Epithelial cell of proximal tubule (primary cell): ENCODE data around the gene OSBPL6. TPM values are rescaled to one million over a fixed set of nuclear protein-coding genes. Genes with fewer than 3 reads are reported as not detected.
A peak's percentile ranks its signal among the peaks of the same experiment; 100 is the strongest.

Source experiments
- DNase-seq: peaks from one replicate; pipeline ENCODE4 v3.0.0-alpha.2; 2011; ENCODE audit warnings: low read depth
- H3K4me3 ChIP-seq: 2 replicates; pipeline ENCODE4 v1.5.1; 2011; ENCODE audit warnings: low read depth, mild to moderate bottlenecking, low read length
- CTCF ChIP-seq: conservative IDR thresholded peaks from 2 replicates; pipeline ENCODE4 v1.5.1; 2012; ENCODE audit warnings: low read depth, mild to moderate bottlenecking, low read length
- total RNA-seq: library from RNA; depleted of rRNA; stranded (reverse); fragments of >200 nt; gene quantifications from 2 replicates; pipeline ENCODE4 v1.2.3, GENCODE V29; 2015

Gene OSBPL6
- total RNA-seq, 1 donor from 2014 or later = 2.9 TPM

GRCh38 chr2:178187861-178188260 lies 6.5 kb upstream of the OSBPL6 start:
- DNase-seq = no peak
- no peak for TF ChIP-seq CTCF
- no peak overlapping the region for H3K4me3 ChIP-seq

- no peak for TF ChIP-seq CTCF
Measured at GRCh38 chr2:178188466-178188865, 5.8 kb upstream of the OSBPL6 start.

GRCh38 chr2:178191004-178191508 lies 3.3 kb upstream of the OSBPL6 start:
- no peak for TF ChIP-seq CTCF
- no peak for DNase-seq
- H3K4me3 ChIP-seq = no peak overlapping the region

More at GRCh38 chr2:178188466-178188865, 5.8 kb upstream of the OSBPL6 start:
- no peak for DNase-seq
- no peak overlapping the region for H3K4me3 ChIP-seq

GRCh38 chr2:178191511-178191910 lies 2.8 kb upstream of the OSBPL6 start:
- no peak for DNase-seq
- no peak overlapping the region for H3K4me3 ChIP-seq
- TF ChIP-seq CTCF = no peak

GRCh38 chr2:178193496-178193822 lies 853 bp upstream of the OSBPL6 start:
- H3K4me3 ChIP-seq = peak overlapping the region; percentile 91
- DNase-seq = no peak
- no peak for TF ChIP-seq CTCF

- H3K4me3 ChIP-seq = peak overlapping the region; percentile 91
- TF ChIP-seq CTCF = no peak
- DNase-seq = no peak
Measured at GRCh38 chr2:178194600-178195389, 483 bp downstream of the OSBPL6 start.

GRCh38 chr2:178195390-178196166 lies 1.3 kb downstream of the OSBPL6 start:
- no peak for TF ChIP-seq CTCF
- peak overlapping the region; percentile 91 for H3K4me3 ChIP-seq
- DNase-seq = no peak
